Astrocyte of the cerebellum (primary cell): ENCODE data around the gene PRKAA1.
"Not testable (repeated sequence)": the region's sequence is repeated elsewhere in the genome, so short reads cannot be mapped to it uniquely, and the experiment has no call there.

Experiments
- DNase-seq: peaks from one replicate; pipeline ENCODE4 v3.0.0-alpha.2; 2011; ENCODE audit warnings: low read depth
- H3K4me3 ChIP-seq: 2 replicates; pipeline ENCODE4 v1.5.1; 2011; ENCODE audit warnings: mild to moderate bottlenecking, low read depth, low read length, moderate library complexity
- in situ Hi-C: cut with HindIII; loops from 2 replicates; pipeline ENCODE4 v1.10.0; 2017; ENCODE audit warnings: low sequenced_read_pairs
- TF ChIP-seq, protein P1 (sequence below): IDR thresholded peaks from 2 replicates; pipeline ENCODE4 v1.5.1; 2012; ENCODE audit warnings: low read length, low read depth, moderate library complexity, mild to moderate bottlenecking; ENCODE audit errors: missing control alignments

PRKAA1 gene

DNA sequence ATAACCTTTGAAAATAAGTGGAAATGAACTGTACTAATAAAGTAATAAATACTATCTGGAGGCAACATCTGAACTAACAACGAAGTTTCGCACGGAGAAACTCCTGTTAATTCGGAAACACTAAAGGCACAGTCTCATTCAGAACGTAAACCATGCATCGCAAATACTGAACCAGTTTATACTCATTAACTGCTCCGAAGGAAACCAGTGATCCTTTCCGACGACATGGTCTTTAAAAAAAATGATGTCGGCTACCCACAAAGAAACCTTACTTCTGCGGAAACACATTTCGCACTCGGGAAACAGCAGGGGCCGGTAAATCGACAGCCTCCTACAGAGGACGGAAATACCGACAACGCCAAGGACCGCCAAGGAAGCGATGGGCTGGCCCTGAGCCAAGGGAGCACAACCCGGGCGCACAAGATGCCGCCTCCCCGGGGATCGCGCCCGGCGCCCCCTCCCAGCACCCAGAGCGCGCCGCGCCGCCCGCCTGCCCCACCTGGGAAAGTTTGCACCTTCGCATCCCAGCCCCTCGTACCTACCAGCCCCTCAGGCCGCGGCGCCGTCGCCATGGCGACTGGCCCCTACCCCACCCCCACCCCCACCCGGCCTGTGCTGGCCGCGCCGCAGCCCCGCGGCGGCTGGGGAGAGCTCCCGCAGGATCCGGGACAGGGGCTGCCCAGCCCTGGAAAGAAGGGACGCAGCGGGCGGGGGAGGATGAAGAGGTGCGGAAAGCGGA is 732 bp downstream of the PRKAA1 start:
- in situ Hi-C loops: no loop called here
- peak; percentile 43 for DNase-seq
- TF ChIP-seq, protein P1, sequence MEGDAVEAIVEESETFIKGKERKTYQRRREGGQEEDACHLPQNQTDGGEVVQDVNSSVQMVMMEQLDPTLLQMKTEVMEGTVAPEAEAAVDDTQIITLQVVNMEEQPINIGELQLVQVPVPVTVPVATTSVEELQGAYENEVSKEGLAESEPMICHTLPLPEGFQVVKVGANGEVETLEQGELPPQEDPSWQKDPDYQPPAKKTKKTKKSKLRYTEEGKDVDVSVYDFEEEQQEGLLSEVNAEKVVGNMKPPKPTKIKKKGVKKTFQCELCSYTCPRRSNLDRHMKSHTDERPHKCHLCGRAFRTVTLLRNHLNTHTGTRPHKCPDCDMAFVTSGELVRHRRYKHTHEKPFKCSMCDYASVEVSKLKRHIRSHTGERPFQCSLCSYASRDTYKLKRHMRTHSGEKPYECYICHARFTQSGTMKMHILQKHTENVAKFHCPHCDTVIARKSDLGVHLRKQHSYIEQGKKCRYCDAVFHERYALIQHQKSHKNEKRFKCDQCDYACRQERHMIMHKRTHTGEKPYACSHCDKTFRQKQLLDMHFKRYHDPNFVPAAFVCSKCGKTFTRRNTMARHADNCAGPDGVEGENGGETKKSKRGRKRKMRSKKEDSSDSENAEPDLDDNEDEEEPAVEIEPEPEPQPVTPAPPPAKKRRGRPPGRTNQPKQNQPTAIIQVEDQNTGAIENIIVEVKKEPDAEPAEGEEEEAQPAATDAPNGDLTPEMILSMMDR: no peak
- peak overlapping the region; percentile 92 for H3K4me3 ChIP-seq

- in situ Hi-C loops: no loop called here
- no peak for DNase-seq
- TF ChIP-seq, protein P1: no peak
- peak overlapping the region; percentile 92 for H3K4me3 ChIP-seq
Measured at GRCh38 chr5:40796487-40796889, 1.7 kb downstream of the PRKAA1 start.

- H3K4me3 ChIP-seq, DNase-seq, in situ Hi-C loops: not testable (repeated sequence)
Measured at GRCh38 chr5:40794877-40795276, 3.3 kb downstream of the PRKAA1 start.

DNA sequence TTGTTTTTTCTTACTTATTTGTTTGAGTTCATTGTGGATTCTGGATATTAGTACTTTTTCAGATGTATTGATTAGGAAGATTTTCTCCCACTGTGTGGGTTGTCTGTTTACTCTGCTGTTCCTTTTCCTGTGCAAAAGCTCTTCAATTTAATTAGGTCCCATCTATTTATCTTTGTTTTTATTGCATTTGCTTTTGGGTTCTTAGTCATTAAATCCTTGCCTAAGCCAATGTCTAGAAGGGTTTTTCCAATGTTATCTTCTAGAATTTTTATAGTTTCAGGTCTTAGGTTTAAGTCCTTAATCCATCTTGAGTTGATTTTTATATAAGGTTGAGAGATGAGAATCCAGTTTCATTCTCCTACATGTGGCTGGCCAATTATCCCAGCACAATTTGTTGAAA is 3.8 kb downstream of the PRKAA1 start:
- in situ Hi-C loops, DNase-seq, H3K4me3 ChIP-seq: not testable (repeated sequence)

- in situ Hi-C loops, H3K4me3 ChIP-seq, DNase-seq: not testable (repeated sequence)
Measured at GRCh38 chr5:40792691-40793090, 5.5 kb downstream of the PRKAA1 start.

GRCh38 chr5:40791715-40792139 is 6.4 kb downstream of the PRKAA1 start:
- in situ Hi-C loops: no loop called here
- H3K4me3 ChIP-seq: no peak overlapping the region
- TF ChIP-seq, protein P1: no peak
- no peak for DNase-seq

DNA sequence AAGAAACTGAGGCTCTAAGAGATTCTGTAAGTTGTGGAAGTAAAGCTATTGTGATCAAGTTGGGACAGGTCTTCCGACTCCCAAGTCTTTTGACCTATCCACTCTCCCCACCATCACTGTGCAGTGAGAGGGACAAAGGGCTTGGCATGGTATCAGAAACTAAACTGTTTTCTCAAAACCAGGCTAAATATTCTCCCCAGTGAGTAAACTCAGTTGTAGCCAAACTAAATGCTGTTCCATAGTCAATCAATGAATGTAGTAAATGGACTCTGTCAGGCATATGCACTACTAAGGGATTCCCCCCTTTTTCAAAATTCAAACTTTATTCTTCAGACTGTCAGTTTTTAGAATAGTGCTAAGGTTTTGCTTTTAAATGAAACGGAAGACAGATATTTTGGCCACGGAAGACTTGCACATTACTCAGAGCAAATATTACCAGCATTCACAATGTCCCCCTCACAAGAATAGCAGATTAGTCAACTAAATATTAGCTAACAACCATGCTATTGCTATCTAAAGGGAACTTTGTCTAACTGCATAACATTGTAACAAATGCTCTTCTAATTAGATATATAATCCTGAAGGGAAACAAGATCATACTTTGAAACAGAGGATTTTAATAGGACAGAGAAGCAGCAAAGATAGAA is 7.1 kb downstream of the PRKAA1 start:
- TF ChIP-seq, protein P1: no peak
- H3K4me3 ChIP-seq: no peak overlapping the region
- in situ Hi-C loops: no loop called here
- DNase-seq: no peak

GRCh38 chr5:40788941-40789340 is 9.2 kb downstream of the PRKAA1 start:
- DNase-seq, H3K4me3 ChIP-seq, in situ Hi-C loops: not testable (repeated sequence)
